GM10266 (cell line): ENCODE results near the gene SMIM20.
A peak's percentile ranks its signal among the peaks of the same experiment; 100 is the strongest.

Experiments
- DNase-seq: peaks from one replicate; pipeline ENCODE4 v3.0.0; 2012; ENCODE audit errors: extremely low spot score
- TF ChIP-seq, protein P1 (sequence below): IDR thresholded peaks from 2 replicates; pipeline ENCODE4 v1.5.1; 2012; ENCODE audit warnings: mild to moderate bottlenecking, low read depth; ENCODE audit not compliant: control insufficient read depth, insufficient read depth; ENCODE audit errors: missing control alignments

The SMIM20 gene

DNA sequence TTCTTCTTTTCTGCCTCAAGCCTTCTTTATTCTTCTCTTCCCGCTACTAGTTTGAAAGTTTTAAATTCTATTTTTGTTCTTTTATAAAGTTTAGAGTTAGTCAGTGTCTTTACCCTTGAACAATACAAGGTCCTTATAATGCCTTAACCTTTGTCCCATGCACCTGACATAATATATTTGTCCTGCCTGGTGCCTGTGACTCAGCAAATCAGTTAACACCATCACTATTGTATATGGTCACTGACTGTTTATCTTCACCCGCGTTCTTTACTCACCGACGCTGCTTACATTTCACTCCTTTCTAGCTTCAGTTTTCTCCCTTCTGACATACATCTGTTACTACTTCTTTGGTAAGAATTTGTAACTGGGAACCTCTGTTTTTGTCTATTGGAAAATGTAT lies 5.7 kb downstream of the SMIM20 start:
- DNase-seq: no peak
- TF ChIP-seq, protein P1, sequence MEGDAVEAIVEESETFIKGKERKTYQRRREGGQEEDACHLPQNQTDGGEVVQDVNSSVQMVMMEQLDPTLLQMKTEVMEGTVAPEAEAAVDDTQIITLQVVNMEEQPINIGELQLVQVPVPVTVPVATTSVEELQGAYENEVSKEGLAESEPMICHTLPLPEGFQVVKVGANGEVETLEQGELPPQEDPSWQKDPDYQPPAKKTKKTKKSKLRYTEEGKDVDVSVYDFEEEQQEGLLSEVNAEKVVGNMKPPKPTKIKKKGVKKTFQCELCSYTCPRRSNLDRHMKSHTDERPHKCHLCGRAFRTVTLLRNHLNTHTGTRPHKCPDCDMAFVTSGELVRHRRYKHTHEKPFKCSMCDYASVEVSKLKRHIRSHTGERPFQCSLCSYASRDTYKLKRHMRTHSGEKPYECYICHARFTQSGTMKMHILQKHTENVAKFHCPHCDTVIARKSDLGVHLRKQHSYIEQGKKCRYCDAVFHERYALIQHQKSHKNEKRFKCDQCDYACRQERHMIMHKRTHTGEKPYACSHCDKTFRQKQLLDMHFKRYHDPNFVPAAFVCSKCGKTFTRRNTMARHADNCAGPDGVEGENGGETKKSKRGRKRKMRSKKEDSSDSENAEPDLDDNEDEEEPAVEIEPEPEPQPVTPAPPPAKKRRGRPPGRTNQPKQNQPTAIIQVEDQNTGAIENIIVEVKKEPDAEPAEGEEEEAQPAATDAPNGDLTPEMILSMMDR: no peak

DNA sequence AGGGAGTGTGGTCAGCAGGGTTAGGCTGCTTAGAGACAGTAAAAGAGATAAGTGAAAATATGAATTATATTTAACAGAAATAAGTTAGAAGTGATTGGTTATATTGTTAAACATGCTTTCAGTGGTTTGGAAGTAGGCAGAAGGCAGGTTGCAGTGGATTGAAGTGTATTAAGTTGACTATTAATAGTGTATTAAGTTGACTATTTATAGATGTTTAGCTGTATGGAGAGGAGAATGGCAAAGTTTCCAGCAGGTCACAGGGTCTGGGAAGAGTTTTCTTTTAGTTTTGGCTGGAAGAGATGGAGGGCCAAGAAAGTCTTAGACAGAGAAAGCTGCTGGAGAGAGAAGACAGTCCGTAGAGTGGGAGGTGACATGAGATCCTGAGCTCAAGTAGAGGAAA lies 7.9 kb downstream of the SMIM20 start:
- DNase-seq: no peak
- TF ChIP-seq, protein P1: no peak

DNA sequence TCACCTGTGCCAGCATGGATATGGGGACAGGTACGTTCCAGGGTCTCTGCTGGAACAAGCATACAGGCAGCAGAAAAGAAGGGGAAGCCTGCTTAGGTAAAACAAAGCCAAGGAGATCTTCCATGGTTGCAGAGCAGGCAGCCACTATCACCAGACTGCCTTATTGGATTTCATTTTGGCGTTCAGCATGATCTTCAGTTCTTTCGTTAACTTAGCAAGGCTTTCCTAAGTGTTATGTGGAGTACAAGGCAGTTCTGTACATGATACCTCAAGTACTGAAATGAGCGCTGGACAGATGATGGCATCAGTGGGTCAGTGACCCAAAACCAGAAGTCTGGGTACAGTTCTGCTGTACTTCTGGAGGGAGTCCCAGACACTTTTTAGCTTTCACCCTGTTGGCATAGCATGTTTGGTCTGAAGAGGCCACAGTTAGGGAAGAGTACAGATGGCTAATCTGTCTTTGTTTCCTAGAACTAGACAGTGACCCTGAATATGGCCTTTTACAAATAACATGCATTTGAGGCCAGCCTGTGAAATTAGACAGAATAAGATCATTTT lies 8.9 kb downstream of the SMIM20 start:
- TF ChIP-seq, protein P1: no peak
- no peak for DNase-seq

DNA sequence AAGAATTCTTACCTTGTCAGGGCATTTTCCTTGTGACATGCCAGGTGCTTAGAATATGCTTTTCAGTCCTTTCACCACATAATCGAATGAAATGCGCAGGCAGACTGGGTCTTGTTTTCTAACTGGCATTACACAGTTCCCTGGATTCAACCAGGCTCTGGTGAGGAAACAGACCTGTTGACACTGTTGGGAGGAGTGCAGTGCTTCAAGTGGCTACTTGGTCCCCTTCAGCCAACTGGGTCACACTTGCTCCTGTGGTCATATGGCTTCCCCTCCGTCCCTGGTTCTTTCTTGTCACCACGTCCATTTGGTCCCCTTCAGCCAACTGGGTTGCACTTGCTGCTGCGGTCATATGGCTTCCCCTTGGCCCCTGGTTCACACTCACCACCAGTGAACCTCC lies 9.7 kb downstream of the SMIM20 start:
- TF ChIP-seq, protein P1: no peak

DNA sequence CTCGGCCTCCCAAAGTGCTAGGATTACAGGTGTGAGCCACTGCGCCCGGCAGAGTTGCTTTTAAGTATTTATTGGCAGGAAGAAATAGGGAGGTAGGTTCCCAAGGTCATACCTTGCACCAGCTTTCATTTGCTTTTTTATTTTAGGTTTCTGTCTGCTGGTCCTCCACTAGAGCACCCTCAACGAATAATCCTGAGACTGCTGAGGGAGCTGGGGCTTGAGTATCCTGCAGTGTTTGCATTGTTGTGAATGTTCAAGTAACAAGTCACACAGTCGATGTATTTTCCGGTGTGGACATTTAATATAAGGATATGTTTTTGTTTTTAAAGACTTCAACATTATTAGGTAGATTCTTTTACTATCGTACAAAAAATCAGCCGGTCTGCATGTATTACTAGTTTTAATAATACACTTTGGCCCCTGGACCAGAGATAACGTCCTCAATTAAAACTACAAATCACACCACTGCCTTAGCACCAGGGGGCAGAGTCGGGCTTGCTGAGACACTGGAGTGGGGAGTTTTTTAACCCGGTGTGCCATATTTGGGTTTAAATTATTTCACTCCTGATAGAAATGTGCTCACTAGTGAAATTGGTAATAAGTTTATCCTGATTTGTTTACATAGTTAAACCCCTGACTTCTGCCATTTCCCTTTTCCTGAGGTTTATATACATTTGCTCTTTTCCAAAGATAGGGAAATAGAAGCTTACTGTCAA lies 11.6 kb downstream of the SMIM20 start:
- TF ChIP-seq, protein P1: peak; percentile 61
- DNase-seq: peak; percentile 59

More for the DNA sequence above, 9.7 kb downstream of the SMIM20 start:
- DNase-seq: no peak

DNA sequence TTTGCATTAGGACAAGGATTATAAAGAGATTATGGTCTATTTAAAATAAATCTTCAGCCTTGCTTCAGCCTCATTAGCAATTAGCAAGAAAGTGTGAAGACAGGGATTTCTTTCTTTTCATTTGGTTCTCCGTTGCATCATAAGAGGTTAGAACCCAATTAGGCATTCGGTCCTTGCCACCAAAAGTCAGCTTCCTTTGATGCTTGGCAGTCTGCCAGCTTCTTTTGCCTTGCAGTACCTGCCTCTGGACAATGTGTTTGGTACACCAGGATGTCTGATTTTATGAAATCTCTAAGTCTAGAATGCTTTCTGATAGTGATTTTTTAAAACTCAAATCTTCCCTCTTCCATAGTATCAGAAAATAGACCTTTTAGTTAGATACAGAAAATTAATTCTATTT lies 12.4 kb downstream of the SMIM20 start:
- no peak for DNase-seq
- TF ChIP-seq, protein P1: no peak
